BJ (cell line): ENCODE measurements around the gene ONECUT1. TPM values are rescaled to one million over a fixed set of nuclear protein-coding genes. Genes with fewer than 3 reads are reported as not detected.

Source experiments
- CTCF ChIA-PET: fragments of 350-600 bp; formaldehyde crosslinking; extraction: SDS; loops from one replicate; lab custom pipeline; 2021; ENCODE audit warnings: antibody characterized with exemption, inconsistent platforms; lab: Yijun Ruan, JAX
- POLR2A ChIA-PET: fragments of 300-600 bp; sonication (Branson Sonifier 250); formaldehyde crosslinking; extraction: SDS; loops from one replicate; lab custom pipeline; 2021; ENCODE audit warnings: antibody characterized with exemption; lab: Charles Lee
- DNase-seq: peaks from one replicate; pipeline ENCODE4 v3.0.0-alpha.2; 2011; ENCODE audit warnings: low read depth
- H3K27me3 ChIP-seq: 2 replicates; pipeline ENCODE4 v1.6.0; 2011; ENCODE audit warnings: low read length; ENCODE audit not compliant: control insufficient read depth, insufficient read depth
- H3K36me3 ChIP-seq: 2 replicates; pipeline ENCODE4 v1.5.1; 2011; ENCODE audit warnings: low read length; ENCODE audit not compliant: control insufficient read depth, insufficient read depth
- H3K4me3 ChIP-seq: 2 replicates; pipeline ENCODE4 v1.5.1; 2011; ENCODE audit warnings: low read depth, mild to moderate bottlenecking, control low read depth, low read length
- CTCF ChIP-seq: IDR thresholded peaks from 2 replicates; pipeline ENCODE4 v1.5.1; 2011; ENCODE audit warnings: low read depth, mild to moderate bottlenecking, control low read depth, inconsistent platforms, low read length, moderate library complexity; ENCODE audit not compliant: insufficient read depth
- polyA plus RNA-seq: library from polyadenylated mRNA; depleted of rRNA; stranded (reverse); fragments of >200 nt; gene quantifications from 2 replicates; pipeline ENCODE4 v1.2.3, GENCODE V29; 2011

ONECUT1 gene
- polyA plus RNA-seq, 1 experiment = not detected

- H3K36me3 ChIP-seq = no peaks in the 10 kb centered on the region
- CTCF ChIA-PET = no interaction called here
- POLR2A ChIA-PET = no interaction called here
These were observed 2.5 kb downstream of the ONECUT1 start for GRCh38 chr15:52787549-52788098.

DNA sequence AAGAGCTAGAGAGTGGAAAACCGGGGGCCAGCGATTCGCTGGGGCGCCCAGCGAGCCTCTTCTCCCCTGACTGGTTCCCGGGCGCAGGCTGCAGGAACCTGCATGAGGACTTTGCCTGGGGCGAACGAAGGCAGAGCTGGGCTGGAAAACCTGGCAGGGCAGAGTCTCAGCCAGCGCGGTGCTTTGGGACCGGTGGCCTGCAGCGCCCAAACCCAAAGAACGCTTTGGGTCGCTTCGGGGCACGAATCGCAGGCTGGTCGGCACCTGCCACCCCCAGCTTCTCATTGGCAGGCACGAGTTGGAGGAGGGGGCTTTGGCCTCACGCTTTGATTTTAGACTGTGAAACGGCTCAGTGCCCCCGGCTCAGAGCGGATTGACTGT lies 3.0 kb downstream of the ONECUT1 start:
- TF ChIP-seq CTCF = no peak
- ChIA-PET POLR2A (no interaction called here), CTCF (no interaction called here)
- H3K4me3 ChIP-seq = no peak overlapping the region
- DNase-seq = no peak
- H3K36me3 ChIP-seq = no peaks in the 10 kb centered on the region
- peaks cover 76% of the 10 kb centered on the region for H3K27me3 ChIP-seq

More at GRCh38 chr15:52787549-52788098, 2.5 kb downstream of the ONECUT1 start:
- no peak overlapping the region for H3K4me3 ChIP-seq
- TF ChIP-seq CTCF = no peak
- no peak for DNase-seq
- peaks cover 77% of the 10 kb centered on the region for H3K27me3 ChIP-seq

DNA sequence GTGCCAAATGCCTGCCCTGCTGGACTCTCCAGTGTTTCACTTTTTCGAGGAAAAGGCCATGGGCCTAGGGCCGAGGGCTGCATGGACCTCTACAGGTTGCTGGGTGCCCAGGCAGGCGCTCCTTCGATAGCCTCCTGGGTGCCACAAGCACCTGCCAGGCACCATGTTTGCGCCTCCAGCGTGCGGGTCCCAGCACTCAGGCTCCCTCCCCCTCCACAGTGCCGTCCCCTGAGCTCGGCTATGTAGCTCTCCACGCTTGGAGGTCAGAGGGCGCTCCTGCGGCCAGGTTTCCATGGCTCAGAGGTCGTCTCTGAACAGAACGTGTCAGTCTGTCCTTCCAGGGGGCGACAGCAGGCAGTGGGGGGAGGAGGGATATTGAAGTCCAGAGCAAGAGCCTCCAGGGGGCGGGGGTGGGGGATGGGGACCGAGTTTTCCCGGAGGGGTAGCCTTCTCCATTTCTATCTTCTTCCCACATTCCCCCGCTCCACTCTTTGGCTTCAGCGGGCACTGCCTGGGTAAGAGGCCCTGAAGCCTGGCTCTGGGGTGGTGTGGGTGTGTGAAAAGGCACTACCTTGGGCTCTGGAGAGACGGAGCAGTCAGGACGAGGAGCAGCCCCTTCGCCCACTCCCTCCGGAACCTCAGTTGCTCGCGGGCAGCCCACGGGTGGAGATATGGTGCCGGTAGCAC lies 3.6 kb downstream of the ONECUT1 start:
- H3K27me3 ChIP-seq = peaks cover 72% of the 10 kb centered on the region
- POLR2A ChIA-PET = no interaction called here
- CTCF ChIA-PET = no interaction called here
- H3K4me3 ChIP-seq = no peak overlapping the region
- no peaks in the 10 kb centered on the region for H3K36me3 ChIP-seq
- TF ChIP-seq CTCF = no peak
- DNase-seq = no peak

GRCh38 chr15:52785672-52786406 lies 4.3 kb downstream of the ONECUT1 start:
- Histone ChIP-seq H3K27me3 (peaks cover 65% of the 10 kb centered on the region), H3K4me3 (no peak overlapping the region), H3K36me3 (no peaks in the 10 kb centered on the region)
- ChIA-PET POLR2A (no interaction called here), CTCF (no interaction called here)
- TF ChIP-seq CTCF = no peak
- DNase-seq = no peak
